ENCODE results near the gene CACNA1D.

DNA sequence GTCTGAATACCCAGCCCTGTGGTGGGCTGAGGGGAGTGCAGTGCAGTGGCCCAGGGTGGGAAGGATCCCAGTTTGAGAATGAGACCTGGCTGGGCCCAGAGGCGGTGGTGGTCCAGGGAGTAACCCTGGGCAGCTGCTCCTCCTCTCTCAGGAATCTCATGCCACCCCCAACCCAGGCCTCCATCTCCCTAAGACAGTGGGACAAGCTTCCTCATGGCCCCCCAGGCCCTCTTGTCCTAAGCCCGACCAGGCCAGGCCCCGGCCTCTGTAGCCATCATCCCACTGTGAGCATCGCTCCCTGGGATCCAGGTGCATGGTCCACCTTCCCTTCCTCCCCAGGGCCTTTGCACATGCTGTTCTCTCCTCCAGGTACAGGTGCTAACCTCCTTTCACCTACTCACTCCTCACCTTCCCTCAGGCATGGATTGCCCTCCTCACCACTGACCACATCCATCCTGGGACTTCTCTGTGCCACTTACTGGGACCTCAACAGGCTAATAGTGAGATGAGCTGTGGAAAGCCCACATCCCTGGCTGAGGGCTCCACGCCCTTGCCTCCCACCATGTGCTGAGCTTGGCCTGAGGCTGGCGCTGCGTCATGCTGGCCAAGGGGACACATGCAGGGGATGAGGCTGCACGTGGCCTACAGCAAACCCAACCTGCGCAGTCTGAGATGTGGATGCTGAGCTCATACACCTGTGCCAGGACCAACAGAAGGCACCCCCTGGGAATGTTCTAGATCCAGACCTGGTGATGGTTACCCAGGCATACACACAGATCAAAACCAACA lies 341.9 kb downstream of the CACNA1D start:
- TF ChIP-seq, protein P1, sequence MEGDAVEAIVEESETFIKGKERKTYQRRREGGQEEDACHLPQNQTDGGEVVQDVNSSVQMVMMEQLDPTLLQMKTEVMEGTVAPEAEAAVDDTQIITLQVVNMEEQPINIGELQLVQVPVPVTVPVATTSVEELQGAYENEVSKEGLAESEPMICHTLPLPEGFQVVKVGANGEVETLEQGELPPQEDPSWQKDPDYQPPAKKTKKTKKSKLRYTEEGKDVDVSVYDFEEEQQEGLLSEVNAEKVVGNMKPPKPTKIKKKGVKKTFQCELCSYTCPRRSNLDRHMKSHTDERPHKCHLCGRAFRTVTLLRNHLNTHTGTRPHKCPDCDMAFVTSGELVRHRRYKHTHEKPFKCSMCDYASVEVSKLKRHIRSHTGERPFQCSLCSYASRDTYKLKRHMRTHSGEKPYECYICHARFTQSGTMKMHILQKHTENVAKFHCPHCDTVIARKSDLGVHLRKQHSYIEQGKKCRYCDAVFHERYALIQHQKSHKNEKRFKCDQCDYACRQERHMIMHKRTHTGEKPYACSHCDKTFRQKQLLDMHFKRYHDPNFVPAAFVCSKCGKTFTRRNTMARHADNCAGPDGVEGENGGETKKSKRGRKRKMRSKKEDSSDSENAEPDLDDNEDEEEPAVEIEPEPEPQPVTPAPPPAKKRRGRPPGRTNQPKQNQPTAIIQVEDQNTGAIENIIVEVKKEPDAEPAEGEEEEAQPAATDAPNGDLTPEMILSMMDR (IDR thresholded peaks at IDR 0.05 in 2 of 3, conservative IDR thresholded peaks at IDR 0.05 in 1 of 3; ENCODE audit: borderline replicate concordance in 1 of 3, insufficient read depth in 1 of 3, low read depth in 2 of 3, low read length in 2 of 3), result no peak
- no peak for TF ChIP-seq JUND (IDR thresholded peaks at IDR 0.05)
- TF ChIP-seq RAD21 (IDR thresholded peaks at IDR 0.05; ENCODE audit: low read depth), result no peak
- no peak for TF ChIP-seq ELF1 (IDR thresholded peaks at IDR 0.05; ENCODE audit: borderline replicate concordance, low read depth)
- no peak for TF ChIP-seq ZBTB33 (IDR thresholded peaks at IDR 0.05; ENCODE audit: extremely low read depth, insufficient replicate concordance, low read length)
- TF ChIP-seq POLR2AphosphoS5 (IDR thresholded peaks at IDR 0.05; ENCODE audit: low read depth, low read length), result no peak

All from HCT116 (cell line).